Measurements from ENCODE around the gene AAMDC. TPM values are rescaled to one million over a fixed set of nuclear protein-coding genes. Genes with fewer than 3 reads are reported as not detected.
"Not testable (repeated sequence)": the region's sequence is repeated elsewhere in the genome, so short reads cannot be mapped to it uniquely, and the experiment has no call there.

AAMDC gene
- total RNA-seq, 1 donor from 2014 or later = 38.5 TPM

DNA sequence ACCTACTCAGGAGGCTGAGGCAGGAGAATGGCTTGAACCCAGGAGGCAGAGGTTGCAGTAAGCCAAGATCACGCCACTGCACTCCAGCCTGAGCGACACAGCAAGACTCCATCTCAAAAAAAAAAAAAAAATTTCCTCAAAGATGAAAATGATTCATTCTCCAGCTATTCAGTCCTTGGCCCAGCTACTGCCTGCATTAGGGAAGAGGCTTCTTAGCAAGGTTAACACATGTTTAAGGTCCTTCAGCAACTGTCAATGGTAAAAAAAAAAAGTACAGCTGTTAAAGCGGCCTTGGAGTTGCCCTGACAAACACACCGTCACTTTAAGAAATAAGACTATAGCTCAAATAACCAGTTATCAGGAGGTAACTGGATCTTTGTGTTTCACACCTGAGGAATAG, 57.3 kb downstream of the AAMDC start:
- intact Hi-C loops (cut with DNase I); DNase-seq (ENCODE audit: low spot score): not testable (repeated sequence)

DNA sequence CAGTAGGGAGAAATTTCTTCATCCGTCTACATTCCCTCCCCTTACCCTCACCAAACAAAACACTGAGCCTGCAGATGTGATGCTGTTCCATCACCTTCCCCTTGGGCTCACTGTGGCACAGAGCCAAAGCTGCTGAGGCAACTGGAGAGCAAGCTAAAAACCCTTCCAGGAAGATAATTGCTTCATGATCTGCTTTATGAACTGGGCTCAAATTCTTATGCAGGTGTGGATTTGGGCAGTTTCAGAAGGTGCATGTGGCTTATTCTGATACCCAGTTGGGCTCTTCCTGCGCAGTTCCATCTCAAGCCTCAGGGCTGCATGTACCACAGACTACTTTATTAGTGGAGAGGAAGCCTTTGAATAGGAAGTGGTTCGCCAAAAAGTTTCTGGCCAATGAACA, 58.3 kb downstream of the AAMDC start:
- no peak for DNase-seq (ENCODE audit: low spot score)
- intact Hi-C loops (cut with DNase I) = no loop called here

DNA sequence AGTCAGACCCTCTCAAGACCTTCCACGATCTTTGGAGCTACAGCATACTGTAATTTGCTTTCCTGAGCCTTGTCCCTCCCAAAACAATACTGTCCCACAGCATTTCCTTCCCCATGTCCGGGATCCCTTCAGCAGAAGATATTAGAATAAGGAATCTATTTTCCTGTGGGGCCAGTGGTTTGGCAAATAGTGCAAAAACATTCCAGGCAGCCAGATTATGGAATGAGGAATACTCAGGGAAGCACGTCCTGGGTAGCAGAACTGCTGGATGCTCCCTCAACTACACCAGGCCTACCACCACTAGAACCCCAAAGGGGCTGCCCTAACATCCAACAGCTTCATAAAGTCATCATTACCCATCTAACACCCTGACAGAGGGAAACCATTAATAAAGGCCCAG, 61.5 kb downstream of the AAMDC start:
- DNase-seq (ENCODE audit: low spot score) = no peak
- intact Hi-C loops (cut with DNase I) = no loop called here

GRCh38 chr11:77883775-77884174, 62.8 kb downstream of the AAMDC start:
- intact Hi-C loops (cut with DNase I) = no loop called here
- DNase-seq (ENCODE audit: low spot score) = no peak

DNA sequence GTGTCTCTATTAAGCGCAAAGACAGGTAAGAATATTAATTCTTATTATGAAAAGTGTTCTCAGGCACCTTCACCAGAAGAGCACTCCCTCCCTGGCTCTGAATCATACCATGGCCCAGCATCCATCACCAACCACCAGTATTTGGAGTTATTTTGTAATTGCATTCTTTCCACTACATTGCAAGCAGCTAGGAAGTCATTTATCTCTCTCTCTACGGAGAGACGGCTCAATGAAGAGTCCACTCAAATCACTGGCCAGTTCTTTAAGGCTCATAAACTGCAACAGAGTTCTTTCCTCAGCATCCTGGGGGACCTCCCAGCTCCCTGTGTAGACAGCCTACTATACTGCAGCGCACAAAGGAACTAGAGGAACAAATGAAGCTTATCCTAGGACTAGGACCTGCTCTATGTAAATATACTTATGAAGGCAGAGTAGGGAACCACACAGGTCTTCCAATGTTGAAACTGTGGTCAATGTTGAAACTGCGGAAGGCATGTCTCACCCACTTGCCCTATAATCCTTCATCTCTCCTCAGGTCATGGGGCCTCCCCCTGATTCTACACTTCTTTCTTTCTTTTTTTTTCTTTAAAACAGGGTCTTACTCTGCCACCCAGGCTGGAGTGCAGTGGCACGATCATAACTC, 63.4 kb downstream of the AAMDC start:
- intact Hi-C loops (cut with DNase I) = no loop called here
- DNase-seq (ENCODE audit: low spot score) = no peak

DNA sequence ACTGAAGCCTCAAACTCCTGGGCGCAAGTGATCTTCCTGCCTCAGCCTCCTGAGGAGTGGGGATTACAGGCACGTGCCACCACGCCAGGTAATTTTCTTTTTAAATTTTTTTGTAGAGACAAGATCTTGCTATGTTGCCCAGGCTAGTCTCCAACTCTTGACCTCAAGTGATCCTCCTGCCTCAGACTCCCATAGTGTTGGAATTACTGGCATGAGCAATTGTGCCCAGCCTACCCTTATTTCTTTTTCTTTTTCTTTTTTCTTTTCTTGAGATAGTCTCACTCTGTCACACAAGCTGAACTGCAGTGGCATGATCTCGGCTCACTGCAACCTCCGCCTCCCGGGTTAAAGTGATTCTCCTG, 63.9 kb downstream of the AAMDC start:
- no peak for DNase-seq (ENCODE audit: low spot score)

GRCh38 chr11:77886401-77886800, 65.5 kb downstream of the AAMDC start:
- DNase-seq (ENCODE audit: low spot score) = no peak
- intact Hi-C loops (cut with DNase I) = no loop called here

More for the DNA sequence above, 63.9 kb downstream of the AAMDC start:
- intact Hi-C loops (cut with DNase I) = no loop called here

- DNase-seq (ENCODE audit: low spot score); intact Hi-C loops (cut with DNase I): not testable (repeated sequence)
Observed at GRCh38 chr11:77889045-77889444, 68.1 kb downstream of the AAMDC start.

DNA sequence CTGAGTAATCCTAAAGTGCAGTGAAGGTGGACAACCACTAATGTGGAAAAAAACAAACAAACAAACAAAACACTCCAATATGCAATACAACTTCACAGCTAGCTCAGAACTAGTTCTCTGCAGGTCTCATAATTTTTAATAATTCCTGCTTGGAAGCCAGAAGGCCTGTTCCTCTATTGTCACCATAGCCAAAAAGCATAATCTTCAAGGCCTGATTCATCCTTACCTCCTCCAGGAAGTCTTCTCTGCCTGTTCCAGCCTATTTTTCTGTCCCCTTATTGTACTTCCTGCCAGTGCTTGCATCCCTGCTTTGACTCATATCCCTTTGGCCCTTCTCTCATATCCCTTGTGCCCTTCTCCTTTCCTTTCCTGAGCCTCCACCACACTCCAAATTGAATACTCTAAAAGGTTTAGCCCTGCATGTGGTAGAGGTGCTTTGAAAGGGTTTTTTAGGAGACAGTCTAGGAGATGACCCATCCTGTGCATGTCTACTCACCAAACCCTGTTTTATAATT, 69.2 kb downstream of the AAMDC start:
- intact Hi-C loops (cut with DNase I); DNase-seq (ENCODE audit: low spot score): not testable (repeated sequence)

DNA sequence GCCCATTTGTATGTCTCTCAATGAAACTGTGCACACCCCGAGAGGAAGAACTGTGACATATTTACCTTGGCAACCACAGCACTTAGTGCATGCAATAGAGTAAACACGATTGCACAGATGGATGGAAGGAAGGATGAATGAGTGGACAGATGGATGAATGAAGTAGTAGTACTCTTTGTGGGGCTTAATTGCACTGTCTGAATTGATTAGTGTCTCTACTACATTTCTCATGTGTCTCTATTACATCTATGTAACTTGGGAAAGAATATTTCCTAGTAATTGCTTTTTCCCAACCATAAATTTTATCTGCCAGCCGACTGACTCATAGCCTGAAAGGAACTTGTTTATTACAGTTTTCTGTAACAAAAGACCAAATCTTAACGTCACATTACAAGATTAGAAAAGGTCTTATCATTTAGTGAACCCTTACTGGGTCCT, 69.7 kb downstream of the AAMDC start:
- DNase-seq (ENCODE audit: low spot score); intact Hi-C loops (cut with DNase I): not testable (repeated sequence)

- DNase-seq (ENCODE audit: low spot score); intact Hi-C loops (cut with DNase I): not testable (repeated sequence)
Observed at GRCh38 chr11:77891256-77891655, 70.3 kb downstream of the AAMDC start.

DNA sequence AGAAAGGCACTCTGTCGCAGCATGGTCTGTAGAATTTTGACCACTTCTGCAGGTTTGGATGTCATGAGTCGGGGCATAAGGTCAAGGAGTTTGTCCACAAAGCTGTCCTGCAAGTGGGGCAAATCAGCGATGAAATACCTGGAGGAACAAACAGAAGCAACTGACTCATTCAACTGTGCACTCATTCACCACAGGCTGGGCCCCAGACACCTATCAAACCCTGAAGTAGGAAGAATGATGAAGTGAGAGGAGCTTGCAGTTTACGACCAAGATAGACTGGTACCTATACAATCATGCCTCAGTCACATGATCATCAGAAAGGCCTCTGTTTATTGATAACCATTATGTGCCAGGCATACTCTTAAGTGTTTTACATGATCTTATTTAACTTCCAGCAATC, 70.8 kb downstream of the AAMDC start:
- DNase-seq (ENCODE audit: low spot score); intact Hi-C loops (cut with DNase I): not testable (repeated sequence)

- DNase-seq (ENCODE audit: low spot score); intact Hi-C loops (cut with DNase I): not testable (repeated sequence)
Observed at GRCh38 chr11:77894949-77895348, 74.0 kb downstream of the AAMDC start.

DNA sequence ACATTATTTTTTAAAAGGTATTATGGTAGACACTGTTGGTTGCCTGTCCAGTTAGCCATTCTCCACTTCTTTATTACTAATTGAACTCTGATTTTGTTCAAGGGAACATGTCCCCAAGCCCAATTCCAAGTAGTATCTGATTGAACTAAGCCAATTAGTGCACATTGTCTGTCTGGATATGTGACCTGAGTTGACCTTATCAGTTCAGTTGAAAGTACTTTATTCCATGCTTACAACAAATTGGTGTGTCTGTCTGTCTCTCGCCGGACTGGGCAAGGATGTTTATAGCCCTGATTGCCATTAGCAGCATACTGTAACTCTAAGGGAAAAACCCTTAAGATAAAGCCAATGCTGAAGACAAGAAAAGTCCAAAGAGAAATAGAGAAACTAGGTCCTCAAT, 87.9 kb downstream of the AAMDC start:
- no peak for DNase-seq (ENCODE audit: low spot score)
- intact Hi-C loops (cut with DNase I) = no loop called here

- intact Hi-C loops (cut with DNase I) = no loop called here
- no peak for DNase-seq (ENCODE audit: low spot score)
Observed at GRCh38 chr11:77909277-77909676, 88.3 kb downstream of the AAMDC start.

GRCh38 chr11:77910828-77911227, 89.9 kb downstream of the AAMDC start:
- intact Hi-C loops (cut with DNase I); DNase-seq (ENCODE audit: low spot score): not testable (repeated sequence)

- DNase-seq (ENCODE audit: low spot score); intact Hi-C loops (cut with DNase I): not testable (repeated sequence)
Observed at GRCh38 chr11:77913608-77914306, 92.8 kb downstream of the AAMDC start.

- DNase-seq (ENCODE audit: low spot score); intact Hi-C loops (cut with DNase I): not testable (repeated sequence)
Observed at GRCh38 chr11:77914307-77914791, 93.4 kb downstream of the AAMDC start.

GRCh38 chr11:77917713-77918112, 96.8 kb downstream of the AAMDC start:
- intact Hi-C loops (cut with DNase I); DNase-seq (ENCODE audit: low spot score): not testable (repeated sequence)

Data from cardiac septum (tissue), 1 donor.